Cerebellar nuclear complex (tissue), 1 donor: ENCODE measurements around the gene HDGF.
"Not testable (repeated sequence)": the region's sequence is repeated elsewhere in the genome, so short reads cannot be mapped to it uniquely, and the experiment has no call there.

ENCODE experiments used
- DNase-seq, 2 experiments: peaks; one replicate each; lab custom pipeline; 2025; lab: John Stamatoyannopoulos, UW

HDGF gene

DNA sequence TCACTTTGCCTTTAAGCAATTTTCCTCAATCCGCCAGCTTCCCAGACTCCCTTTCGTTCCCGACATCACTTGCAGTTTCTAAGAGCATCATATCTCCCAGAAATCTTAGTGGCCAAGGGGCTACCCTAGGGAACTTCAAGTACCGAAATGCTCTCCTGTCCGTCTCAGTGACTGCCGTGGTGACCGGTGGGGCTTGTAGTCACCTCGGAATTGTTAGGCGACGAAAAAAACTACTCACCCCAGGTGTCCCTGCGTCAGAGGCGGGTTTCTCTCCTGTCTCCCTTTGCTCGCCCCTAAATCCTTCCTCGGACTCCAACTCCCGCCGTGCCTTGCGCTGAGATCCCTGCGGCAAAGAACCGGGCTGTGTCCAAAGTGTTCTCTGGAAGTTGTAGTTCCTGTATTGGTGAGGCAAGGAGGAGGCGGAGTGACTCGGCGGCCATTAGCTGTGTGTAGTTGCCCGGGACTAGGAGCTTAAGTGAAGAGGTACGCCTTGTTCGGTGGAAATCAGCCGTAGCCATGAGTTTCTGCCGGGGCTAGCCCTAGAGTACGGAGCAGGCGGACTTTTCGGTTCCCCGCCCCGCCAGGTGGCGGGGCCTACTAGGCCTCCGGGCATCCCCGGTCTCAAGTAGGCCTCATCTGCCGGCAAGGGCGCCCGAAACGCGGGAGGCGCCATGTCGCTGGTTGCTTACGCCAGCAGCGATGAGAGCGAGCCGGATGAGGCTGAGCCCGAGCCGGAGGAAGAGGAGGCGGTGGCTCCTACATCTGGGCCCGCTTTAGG lies 15.8 kb upstream of the HDGF start, which contains the start of gene PRCC:
PRCC (plus strand) TSS at position 435 of the 778 bp plus-strand sequence; CDS start at position 672, 237 bp downstream.
- DNase-seq = peak; percentile 100

DNA sequence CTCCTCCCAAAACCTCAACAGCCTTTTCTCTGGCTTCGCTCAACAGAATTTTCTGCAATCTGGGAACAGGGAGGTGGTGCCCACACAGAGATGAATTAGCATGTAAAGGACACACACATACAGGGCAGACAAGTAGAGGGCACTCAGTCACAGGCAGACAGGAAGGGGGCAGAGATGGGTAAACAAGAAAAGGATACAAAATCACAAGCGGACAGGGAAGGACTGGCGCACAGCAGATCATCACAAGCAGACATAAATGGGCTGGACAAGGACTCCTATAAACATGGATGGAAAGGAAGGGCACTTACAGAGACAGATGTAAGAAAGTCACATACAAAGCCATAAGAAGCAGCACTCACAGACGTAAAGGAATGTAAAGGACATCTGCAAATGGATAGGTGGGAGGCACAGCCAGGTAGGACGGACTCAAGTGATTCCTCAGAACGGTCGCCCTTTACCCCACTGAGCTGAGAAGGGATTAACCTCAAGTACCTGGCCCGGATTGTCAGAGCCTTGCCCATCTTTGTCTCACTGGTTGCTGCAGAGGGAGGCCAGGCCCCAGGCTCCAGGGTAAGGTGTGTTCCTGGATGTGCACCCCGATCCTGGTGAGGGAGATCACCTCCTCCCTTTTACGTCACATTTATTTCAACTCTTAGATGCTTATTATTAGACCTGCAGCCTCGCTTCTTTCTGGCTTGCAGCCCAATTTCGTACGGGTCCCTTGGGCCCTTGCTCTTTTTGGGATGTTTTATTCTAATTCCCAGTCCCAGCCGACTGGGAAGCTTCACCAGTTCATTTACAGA lies 15.0 kb upstream of the HDGF start:
- no peak for DNase-seq

DNA sequence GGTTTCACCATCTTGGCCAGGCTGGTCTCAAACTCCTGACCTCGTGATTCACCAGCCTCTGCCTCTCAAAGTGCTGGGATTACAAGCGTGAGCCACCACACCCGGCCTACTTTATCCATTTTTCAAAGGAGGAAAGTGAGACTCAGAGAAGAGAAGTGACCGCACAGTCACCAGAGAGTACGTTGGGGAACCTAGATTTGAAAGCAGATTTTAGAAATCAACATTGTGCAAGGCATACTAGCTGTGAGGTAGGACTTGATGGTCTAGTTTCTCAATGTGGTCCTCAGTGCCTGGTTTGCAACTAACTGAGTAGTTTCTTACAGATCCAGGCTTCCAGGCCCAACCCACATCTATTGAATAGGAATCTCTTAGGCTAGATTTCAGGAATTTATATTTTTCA lies 14.2 kb upstream of the HDGF start:
- no peak for DNase-seq

DNA sequence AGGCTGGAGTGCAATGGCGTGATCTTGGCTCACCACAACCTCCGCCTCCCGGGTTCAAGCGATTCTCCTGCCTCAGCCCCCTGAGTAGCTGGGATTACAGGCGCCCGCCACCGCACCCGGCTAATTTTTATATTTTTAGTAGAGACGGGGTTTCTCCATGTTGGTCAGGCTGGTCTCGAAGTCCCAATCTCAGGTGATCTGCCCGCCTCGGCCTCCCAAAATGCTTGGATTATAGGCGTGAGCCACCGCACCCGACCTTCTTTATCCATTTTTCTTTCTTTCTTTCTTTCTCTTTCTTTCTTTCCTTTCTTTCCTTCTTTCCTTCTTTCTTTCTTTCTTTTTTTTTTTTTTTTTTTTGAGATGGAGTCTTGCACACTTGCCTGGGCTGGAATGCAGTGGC lies 13.7 kb upstream of the HDGF start:
- not testable (repeated sequence) for DNase-seq

DNA sequence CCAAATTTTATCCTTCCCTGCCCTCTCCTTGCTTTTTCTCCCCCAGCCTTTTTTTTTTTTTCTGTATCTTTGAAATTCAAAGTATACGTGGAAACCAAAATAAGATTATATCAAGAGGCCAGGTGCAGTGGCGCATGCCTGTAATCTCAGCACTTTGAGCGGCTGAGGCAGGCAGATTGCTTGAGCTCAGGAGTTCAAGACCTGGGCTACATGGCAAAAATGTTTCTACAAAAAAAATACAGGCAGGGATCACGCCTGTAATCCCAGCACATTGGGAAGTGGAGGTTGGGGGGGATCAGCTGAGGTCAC lies 9.3 kb upstream of the HDGF start:
- DNase-seq = no peak

DNA sequence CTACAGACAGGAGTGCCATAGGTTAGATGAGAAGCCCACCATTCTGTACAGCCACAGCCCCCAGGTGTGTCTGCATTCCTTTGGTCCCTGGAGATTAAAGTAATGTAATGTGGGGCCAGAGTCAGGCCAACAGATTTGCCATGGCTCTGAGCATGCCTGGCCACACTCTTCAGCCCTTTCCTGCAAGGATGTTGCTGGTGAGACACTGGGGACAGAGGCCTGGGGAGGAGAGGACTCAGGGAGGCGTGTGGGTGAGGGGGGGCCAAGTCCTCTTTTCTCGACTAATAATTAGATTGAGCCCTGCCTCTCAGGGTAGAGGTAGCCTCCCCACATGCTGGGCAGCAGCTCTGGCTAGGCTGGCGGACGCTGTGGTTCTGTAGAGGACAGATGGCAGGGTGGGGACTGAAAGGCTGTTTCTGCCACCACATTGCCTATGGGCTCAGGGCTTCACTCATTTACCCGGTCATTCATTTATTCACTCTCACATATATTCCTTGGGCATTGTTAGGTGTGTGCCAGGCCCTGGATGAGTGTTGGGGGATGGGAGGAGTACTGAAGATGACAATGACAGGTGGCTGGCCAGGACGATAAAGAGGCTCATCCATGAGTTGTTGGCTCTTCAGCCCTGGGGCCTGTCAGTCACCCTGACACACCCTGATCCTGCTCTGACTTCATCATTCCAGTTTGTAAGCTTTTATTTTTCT lies 8.8 kb upstream of the HDGF start:
- DNase-seq = peak in 1 of 2 experiments; percentile 45

DNA sequence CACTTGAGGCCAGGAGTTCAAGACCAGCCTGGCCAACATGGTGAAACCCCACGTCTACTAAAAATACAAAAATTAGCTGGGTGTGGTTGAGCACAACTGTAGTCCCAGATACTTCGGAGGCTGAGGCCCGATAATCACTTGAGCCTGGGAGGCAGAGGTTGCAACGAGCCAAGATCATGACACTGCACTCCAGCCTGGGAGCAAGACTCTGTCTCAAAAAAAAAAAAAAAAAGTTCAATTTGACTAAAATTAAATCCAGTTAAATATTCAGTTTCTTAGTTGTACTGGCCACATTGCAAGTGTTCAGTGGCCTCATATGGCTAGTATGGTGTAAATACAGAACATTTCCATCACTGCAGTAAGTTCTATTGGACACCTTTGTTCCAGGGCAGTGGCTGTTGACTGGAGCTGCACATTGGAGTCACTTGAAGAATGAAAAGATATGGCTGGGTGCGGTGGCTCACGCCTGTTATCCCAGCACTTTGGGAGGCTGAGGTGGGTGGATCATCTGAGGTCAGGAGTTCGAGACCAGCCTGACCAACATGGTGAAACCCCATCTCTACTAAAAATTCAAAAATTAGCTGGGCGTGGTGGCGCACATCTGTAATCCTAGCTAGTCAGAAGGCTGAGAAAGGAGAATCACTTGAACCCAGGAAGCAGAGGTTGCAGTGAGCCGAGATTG lies 6.2 kb upstream of the HDGF start:
- DNase-seq = not testable (repeated sequence)

DNA sequence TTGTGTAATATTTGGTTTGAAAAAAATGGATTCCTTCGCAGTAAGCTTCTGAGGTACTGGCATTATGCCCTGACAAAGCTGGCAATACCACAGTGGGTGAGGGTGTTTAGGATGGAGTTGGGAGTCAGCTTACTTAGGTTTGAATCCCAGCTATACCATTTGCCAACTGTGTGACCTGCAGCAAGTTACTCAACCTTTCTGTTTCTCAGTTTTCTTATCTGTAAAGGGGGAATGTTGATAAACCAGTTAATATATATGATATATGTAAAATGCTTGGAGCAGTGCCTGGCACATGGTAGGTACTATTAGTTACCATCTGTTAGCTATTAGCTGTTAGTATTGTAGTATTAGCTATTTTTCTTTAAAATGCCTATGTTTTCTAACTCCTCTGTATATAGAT lies 4.9 kb upstream of the HDGF start:
- DNase-seq = no peak

DNA sequence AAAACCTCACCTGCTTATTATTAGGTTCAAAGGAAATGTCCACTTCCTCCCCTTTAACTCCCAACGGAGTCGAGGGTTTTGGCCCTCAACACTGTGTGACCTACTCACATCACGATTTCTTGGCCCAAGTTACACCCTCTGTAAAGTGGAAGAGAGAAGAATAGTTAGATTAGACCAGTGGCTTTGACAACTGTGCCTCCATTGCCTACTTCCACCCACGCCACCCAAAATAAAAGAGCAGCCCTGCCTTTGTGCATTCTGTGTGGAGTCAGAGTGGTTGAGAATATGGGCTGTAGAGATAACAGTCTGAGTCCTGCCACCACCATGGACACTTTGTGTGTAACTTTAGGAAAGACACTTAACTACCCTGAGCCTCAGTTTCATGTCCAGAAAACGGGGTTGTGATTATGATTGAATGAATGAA lies 4.1 kb upstream of the HDGF start:
- DNase-seq = no peak

DNA sequence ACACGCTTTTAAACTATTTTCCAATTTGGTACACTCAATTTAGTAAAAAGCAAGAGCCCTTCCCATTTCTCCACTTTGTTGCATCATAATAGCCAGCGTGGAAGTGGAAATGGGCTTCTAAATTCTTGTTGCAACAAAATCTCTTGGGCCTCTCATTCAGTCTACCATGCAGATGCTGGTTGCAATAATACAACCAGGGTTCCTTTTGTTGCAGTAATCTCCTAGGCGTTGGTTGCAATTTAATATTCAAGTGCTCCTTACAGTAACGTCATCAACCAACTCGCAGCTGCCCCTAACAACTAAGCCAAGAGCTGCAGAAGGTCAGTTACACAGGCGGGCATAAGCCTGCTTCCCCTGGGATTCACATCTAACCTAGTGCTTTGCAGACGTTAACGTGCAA lies 2.7 kb upstream of the HDGF start:
- no peak for DNase-seq

DNA sequence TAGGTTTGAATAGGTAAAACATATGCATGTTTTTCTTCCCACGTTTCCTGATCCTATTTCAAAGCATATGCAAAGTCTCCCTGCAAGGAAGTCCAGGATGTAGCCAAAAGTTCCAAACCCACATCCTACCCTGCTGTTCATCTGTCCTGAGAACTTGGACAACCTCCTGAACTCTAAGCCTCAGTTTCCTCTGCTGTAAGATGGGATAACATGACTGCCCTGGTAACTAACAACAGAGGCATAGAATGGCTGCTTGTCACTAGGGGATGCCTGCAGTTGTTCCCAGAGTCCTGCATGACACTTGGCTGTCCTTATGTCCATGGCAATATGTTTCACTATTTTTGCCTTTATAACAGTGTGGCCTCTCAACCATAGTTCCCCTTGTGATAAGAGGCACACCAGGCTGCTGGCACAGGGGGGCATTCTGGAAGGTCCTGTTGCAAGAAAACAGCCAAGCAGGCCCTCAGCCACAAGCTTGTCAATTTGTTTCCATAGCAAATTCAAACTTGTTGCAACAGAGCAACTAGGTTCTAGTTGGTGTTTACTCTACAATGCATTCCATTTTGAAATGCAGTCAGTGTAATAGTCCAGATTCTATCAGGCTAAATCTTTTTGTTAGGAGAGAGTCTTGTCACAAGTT lies 1.5 kb upstream of the HDGF start:
- DNase-seq = no peak

DNA sequence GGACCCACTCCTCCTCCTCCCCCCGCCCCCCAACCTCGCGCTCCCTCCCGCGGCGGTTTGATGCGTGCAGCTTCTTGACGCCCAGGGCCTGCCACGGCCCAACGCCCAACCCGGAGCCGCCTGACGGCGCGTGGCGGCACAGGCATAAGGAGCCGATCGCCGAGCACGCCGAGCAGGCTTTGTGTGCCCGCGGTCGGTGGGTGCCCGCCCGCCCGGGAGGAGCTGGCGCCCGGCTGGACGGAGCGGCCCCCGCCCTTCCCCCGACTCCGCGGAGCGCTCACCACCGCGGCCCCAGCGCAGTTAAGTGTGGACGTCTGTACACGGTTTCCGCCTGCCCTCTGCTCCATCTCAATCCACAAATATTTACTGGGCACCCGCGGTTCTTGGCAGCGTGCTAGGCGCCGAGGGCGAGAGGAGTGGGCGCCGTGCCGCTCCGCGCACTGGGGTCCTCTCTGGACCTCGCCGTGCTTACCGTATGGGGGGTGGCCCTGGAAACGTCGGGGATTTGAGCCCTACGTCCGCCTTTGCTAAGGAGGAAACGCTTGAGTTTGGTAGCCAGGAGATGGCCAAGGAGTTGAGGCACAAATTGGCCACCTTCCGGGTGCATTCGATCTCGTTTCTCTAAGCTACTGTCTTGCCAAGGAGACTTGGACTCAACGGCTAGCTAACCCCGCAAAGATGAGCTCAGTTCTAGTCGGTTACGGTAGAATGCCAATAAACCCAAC lies 444 bp upstream of the HDGF start:
- DNase-seq = peak; percentile 75 to 82

DNA sequence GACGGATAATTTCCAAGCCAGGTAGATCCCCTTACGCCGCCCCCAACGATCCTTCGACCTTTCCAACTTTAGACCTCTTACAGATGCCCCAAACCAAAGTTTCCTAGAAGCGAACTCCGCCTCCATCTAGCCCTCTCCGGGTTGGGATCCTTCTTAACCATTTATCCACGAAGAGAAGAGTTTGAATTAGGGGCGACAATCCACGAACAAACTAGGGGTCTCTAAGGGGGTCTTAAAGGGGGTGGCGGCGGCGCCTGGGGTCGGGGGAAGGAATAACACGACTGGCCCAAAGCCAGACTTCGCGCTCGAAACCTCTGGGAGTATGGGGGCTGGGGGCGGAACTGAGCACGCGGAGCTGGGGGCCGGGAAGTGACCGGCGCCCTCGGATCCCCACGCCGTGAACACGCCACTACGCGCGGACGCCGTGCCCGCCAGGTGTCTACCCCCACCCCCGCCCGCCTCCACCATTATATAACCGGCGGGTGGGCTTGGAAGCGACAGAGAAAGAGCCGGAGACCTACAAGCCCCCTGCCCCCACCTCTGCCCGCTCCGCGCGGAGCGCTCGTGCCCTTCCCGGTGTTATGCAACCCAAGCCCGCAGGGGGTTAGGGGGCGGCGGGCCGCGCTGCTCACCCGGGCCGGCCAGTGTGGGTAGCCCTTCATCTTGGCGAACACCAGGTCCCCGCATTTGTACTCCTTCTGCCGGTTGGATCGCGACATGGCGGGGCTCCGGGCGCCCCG lies 594 bp downstream of the HDGF start:
- no peak for DNase-seq

DNA sequence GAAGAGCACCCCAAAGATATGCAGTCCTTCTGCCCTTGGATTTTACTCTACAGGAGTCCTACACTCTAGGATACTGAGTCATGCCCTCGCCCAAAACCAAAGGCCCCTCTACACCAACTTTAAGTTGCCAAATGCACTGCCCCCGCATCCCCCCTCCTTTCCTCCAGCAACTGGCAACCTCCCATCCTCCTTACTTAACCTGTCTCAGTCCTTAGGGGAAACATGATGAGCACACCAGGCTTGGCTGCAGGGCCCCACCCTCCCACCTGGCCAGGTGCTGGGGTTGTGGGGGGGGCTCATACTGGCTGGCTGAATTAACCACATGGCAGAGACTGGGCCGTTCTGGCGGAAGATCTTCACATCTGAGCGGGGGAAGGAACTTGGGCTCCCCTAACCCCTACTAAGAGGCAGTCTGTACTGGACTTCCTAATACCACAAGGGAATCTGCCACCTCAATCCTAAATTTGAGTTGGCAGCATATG lies 1.2 kb downstream of the HDGF start:
- DNase-seq = no peak

DNA sequence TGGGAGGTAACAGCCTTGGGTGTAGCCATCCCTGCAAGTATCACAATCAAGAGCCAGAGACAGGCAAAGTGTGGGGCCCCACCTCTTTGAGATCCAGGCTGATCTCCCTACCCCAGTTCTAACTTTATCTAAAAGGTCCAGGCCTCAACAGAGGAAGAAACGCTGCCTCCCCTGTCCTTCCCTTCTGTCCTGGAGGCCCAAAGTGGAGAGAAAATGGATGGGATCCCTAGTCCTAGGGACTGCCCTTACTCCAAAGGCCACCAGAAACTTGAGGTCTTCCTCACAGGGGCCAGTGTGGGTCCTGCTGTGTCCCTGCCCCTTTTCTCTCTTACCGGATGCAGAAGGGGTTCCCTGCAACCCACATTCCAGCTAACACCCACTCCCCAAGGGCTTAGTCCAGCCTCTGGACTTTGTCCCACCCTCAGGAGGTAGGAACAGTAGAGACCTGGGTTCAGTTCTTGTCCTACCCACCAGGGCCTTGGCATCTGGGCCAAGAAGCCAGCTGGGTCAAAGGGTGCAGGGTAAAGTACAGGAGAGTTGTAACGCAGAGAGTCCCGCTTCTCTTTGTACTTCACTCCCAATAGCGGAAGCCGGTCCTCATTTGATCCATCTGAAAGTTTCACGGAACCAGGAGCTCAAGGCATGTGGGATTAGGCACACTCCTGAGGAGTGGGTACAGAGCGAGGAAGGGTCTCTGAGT lies 1.9 kb downstream of the HDGF start:
- no peak for DNase-seq

DNA sequence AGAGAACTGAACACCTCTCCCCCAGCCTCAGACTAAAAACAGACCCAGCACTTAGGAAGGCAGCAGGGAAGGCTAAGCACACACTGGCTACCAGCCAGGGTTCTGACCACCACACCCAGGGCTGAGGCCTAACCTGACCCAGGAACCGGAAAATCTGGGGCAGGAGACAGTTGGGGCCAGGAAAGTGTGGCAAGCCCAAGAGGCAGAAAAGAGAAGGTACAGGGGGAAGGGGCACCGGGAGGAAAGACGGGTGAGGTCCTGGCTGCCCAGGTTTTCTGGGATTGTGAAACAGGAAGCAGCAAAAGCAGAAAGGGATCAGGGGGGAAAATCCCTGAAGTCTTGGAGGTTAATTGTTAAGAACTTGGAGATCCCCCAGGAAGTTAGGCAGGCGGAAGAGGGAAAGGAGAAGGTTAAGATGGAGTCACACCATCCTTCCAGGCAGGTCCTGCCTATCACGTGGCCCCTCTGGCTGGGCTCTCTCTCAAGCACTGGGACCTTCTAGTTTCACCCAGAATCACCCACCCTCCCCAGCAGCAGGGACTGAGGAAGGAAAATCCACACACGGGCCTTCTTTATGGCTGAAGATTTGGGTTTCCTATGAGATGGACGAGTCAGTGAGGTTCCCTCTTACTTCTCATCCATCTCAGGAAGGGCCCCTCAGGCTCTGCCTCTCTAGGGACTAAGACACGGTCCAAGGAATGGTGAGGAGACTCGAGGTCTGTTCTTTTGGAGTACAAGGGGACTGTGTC lies 2.6 kb downstream of the HDGF start:
- DNase-seq = no peak

DNA sequence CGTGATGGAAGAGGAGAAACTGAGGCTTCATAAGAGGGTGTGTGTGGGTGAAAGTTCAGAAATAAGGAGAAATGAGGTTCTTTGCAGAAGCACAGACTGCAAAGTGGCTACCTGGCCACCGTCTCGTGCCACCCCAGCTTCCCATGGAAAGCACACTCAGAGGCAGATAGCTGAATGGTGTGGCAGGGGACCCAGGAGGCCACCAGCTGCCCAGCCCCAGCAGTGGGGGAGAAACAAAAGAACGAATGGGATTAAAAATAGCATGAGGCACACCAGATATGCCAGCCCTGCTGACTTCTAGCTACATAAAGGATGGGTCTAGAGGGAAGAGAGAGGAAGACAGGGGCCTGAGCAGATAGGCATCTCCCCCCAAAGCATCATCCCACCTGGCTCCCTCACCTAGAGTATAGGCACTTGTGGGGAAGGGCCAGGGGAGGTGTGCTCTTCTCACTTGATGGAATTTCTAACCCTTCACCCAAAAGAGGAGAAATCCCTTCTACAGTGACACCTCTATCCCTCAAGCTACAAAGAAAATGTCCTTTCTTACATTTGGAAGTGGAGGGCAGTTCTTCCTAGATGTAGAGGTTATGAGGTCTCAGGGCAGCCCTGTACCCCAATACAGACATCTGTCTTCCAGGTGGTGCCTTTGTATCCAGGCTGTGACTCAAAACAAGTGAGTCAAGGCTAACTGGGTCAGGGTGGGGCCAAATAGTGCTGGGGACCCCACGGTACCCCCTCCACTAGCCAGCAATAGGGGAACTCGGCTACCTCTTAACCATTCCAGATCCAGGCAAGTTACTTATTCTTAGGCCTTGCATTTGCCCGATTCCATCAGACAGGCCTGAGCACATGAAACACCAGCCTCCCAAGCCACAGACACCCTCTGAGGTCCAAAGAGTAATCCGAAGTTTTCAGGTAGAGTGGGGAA lies 3.5 kb downstream of the HDGF start:
- no peak for DNase-seq
